IPS-18a (cell line): Measurements from ENCODE around the gene ZNF891.

ENCODE experiments used
- H3K27ac ChIP-seq: one replicate; pipeline ENCODE4 v1.5.1; 2013; ENCODE audit warnings: low read length
- H3K27me3 ChIP-seq: one replicate; pipeline ENCODE4 v1.6.1; 2013; ENCODE audit warnings: mild to moderate bottlenecking, low read length; ENCODE audit not compliant: control insufficient read depth, insufficient read depth
- H3K36me3 ChIP-seq: one replicate; pipeline ENCODE4 v1.6.1; 2013; ENCODE audit warnings: low read depth, low read length; ENCODE audit not compliant: control insufficient read depth
- H3K4me1 ChIP-seq: one replicate; pipeline ENCODE4 v1.6.1; 2013; ENCODE audit warnings: low read depth, low read length; ENCODE audit not compliant: control insufficient read depth
- H3K4me3 ChIP-seq: one replicate; pipeline ENCODE4 v1.5.1; 2013; ENCODE audit warnings: low read length
- H3K9ac ChIP-seq: one replicate; pipeline ENCODE4 v1.6.1; 2013; ENCODE audit warnings: mild to moderate bottlenecking, low read length, moderate library complexity
- H3K9me3 ChIP-seq: one replicate; pipeline ENCODE4 v1.6.1; 2013; ENCODE audit warnings: low read depth, low read length; ENCODE audit not compliant: control insufficient read depth

Gene ZNF891

DNA sequence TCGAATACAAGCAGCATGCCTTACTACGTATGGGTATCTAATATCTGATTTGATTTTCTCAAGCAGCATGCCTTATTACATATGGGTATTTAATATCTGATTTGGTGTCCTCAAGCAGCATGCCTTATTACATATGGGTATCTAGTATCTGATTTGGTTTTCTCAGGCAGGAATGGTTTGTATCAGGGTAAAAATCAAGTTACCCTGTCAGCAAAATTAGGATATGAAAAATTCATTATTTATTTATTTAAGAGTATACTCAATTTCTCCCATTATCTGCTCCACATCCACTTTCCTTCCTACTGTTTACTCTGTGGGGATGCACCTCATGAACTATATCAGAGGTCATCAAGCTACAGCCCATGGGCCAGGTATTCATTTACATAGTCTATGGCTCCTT is 21.9 kb downstream of the ZNF891 start:
- Histone ChIP-seq H3K9me3 (peaks cover 83% of the 10 kb centered on the region), H3K4me3 (no peak overlapping the region), H3K27ac (no peak overlapping the region), H3K4me1 (no peaks in the 10 kb centered on the region), H3K27me3 (no peaks in the 10 kb centered on the region), H3K36me3 (peaks cover 28% of the 10 kb centered on the region), H3K9ac (no peak overlapping the region)

GRCh38 chr12:133107121-133107520 is 23.0 kb downstream of the ZNF891 start:
- Histone ChIP-seq H3K27ac (no peak overlapping the region), H3K4me3 (no peak overlapping the region), H3K9me3 (peaks cover 89% of the 10 kb centered on the region), H3K36me3 (peaks cover 33% of the 10 kb centered on the region), H3K9ac (no peak overlapping the region), H3K4me1 (no peaks in the 10 kb centered on the region), H3K27me3 (no peaks in the 10 kb centered on the region)

GRCh38 chr12:133106253-133106652 is 23.8 kb downstream of the ZNF891 start:
- Histone ChIP-seq H3K4me3 (no peak overlapping the region), H3K36me3 (peaks cover 39% of the 10 kb centered on the region), H3K9me3 (peaks cover 94% of the 10 kb centered on the region)

DNA sequence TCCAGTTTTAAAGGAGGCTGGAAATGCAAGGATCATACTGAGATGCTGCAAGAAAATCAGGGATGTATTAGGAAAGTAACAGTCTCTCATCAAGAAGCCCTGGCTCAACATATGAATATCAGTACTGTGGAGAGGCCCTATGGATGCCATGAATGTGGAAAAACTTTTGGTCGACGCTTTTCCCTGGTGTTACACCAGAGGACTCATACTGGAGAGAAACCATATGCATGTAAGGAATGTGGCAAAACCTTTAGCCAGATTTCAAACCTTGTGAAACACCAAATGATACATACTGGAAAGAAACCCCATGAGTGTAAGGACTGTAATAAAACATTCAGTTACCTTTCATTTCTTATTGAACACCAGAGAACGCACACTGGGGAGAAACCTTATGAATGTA is 24.5 kb downstream of the ZNF891 start:
- Histone ChIP-seq H3K9ac (no peak overlapping the region), H3K4me3 (no peak overlapping the region), H3K4me1 (no peaks in the 10 kb centered on the region), H3K36me3 (peaks cover 44% of the 10 kb centered on the region), H3K27me3 (no peaks in the 10 kb centered on the region), H3K9me3 (peaks cover 94% of the 10 kb centered on the region), H3K27ac (no peak overlapping the region)

More at GRCh38 chr12:133106253-133106652, 23.8 kb downstream of the ZNF891 start:
- Histone ChIP-seq H3K4me1 (no peaks in the 10 kb centered on the region), H3K27ac (no peak overlapping the region), H3K9ac (no peak overlapping the region), H3K27me3 (no peaks in the 10 kb centered on the region)

DNA sequence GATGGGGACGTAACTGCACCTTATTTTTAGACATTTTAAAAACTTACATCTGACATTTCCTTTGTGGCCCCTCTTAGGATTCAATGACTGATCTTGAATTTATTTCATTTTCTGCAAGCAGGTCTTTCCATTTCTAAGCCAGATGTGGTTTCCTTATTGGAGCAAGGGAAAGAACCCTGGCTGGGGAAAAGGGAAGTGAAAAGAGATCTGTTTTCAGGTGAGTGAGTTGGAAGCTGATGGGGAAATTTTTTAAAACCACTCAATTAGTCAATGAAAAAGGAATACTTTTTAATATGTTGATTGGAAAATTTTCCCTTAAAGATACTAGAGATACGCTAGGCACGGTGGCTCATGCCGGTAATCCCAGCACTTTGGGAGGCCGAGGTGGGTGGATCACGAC is 46.7 kb downstream of the ZNF891 start:
- H3K4me3 ChIP-seq, result no peak overlapping the region
- H3K27ac ChIP-seq, result no peak overlapping the region
- peaks cover 56% of the 10 kb centered on the region for H3K9me3 ChIP-seq
- H3K27me3 ChIP-seq, result no peaks in the 10 kb centered on the region
- H3K4me1 ChIP-seq, result no peaks in the 10 kb centered on the region
- H3K9ac ChIP-seq, result no peak overlapping the region
- H3K36me3 ChIP-seq, result peaks cover 32% of the 10 kb centered on the region

GRCh38 chr12:133081159-133081780 is 48.8 kb downstream of the ZNF891 start:
- H3K9me3 ChIP-seq, result peaks cover 66% of the 10 kb centered on the region

GRCh38 chr12:133080368-133081158 is 49.5 kb downstream of the ZNF891 start, which contains the start of gene ZNF140:
Gene ZNF140, plus strand, starts transcription at chr12:133080923. Its CDS starts 398 bp downstream, at chr12:133081321.
- H3K9me3 ChIP-seq, result peaks cover 66% of the 10 kb centered on the region
- H3K4me3 ChIP-seq, result peak within 1 kb of the TSS; percentile 88
- no peaks in the 10 kb centered on the region for H3K4me1 ChIP-seq
- H3K27ac ChIP-seq, result peak within 1 kb of the TSS; percentile 96
- H3K27me3 ChIP-seq, result no peaks in the 10 kb centered on the region
- H3K36me3 ChIP-seq, result peaks cover 21% of the 10 kb centered on the region
- peak within 1 kb of the TSS; percentile 93 for H3K9ac ChIP-seq

More at GRCh38 chr12:133081159-133081780, 48.8 kb downstream of the ZNF891 start:
- Histone ChIP-seq H3K4me3 (peak overlapping the region; percentile 88), H3K36me3 (peaks cover 28% of the 10 kb centered on the region), H3K27me3 (no peaks in the 10 kb centered on the region), H3K27ac (peak overlapping the region; percentile 85), H3K4me1 (no peaks in the 10 kb centered on the region), H3K9ac (peak overlapping the region; percentile 93)

DNA sequence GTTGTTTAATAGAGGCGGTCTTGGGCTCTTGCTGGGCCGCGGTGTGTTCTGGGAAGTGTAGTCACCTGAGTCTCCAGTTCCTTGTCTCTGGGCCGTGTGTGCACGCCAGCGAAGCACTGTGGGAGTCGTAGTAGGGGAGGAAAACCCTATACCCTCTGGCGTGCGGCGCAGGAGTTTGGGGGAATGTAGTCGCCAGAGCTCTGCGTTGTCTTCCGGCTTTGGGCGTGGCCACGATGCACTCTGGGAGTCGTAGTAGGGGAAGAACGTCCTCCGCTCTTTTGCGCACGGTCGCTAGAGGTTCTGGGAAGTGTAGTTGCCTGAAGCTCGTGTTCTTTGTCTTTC is 50.1 kb downstream of the ZNF891 start:
- Histone ChIP-seq H3K9me3 (peaks cover 64% of the 10 kb centered on the region), H3K27ac (peak overlapping the region; percentile 96), H3K9ac (peak overlapping the region; percentile 93), H3K4me3 (peak overlapping the region; percentile 88), H3K4me1 (no peaks in the 10 kb centered on the region), H3K36me3 (peaks cover 15% of the 10 kb centered on the region), H3K27me3 (no peaks in the 10 kb centered on the region)

- Histone ChIP-seq H3K36me3 (no peaks in the 10 kb centered on the region), H3K4me3 (no peak overlapping the region), H3K4me1 (no peaks in the 10 kb centered on the region), H3K27me3 (no peaks in the 10 kb centered on the region), H3K9ac (no peak overlapping the region), H3K27ac (no peak overlapping the region), H3K9me3 (peaks cover 55% of the 10 kb centered on the region)
Measured at GRCh38 chr12:133073836-133074235, 56.2 kb downstream of the ZNF891 start.

DNA sequence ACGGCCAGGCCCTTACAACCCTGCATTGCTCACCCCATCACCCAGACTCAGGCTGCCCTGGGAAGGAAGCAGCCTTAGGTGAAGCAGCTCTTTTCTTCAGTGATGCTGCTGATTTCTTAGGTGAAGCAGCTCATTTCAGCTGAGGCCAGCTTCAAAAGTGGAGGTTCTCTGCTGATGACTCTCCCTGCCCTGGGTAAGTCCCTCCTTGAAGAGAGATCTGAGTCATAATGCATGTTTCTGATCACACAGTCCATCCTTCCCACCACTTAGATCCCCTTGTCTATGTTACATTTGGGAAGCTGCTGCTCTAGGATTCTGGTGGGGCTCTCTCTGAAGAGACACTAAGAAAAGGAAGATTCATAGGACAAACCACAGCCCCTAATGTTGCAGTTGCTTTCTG is 66.5 kb downstream of the ZNF891 start:
- Histone ChIP-seq H3K4me3 (no peak overlapping the region), H3K36me3 (peaks cover 6% of the 10 kb centered on the region), H3K27me3 (no peaks in the 10 kb centered on the region), H3K9ac (no peak overlapping the region), H3K4me1 (no peaks in the 10 kb centered on the region), H3K9me3 (peaks cover 81% of the 10 kb centered on the region), H3K27ac (no peak overlapping the region)

DNA sequence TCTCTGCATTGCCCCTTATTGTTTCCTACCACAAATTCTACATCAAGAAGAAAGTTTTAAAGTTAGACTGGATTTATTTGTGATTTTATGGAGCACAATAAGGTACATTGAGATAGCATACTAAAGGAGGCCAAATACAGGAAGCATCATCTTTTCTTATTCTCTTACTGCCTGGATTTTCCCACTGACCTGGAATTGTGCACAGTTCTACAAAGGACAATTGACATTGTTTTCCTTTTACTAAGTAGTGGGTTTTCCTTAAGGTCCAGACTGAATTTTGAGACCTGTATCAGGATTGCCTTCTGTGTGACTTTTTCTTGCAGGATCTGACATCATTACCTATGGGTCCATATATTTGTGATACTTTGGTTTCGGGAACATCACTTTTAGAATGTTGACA is 68.1 kb downstream of the ZNF891 start:
- Histone ChIP-seq H3K27ac (no peak overlapping the region), H3K9ac (no peak overlapping the region), H3K4me1 (no peaks in the 10 kb centered on the region), H3K4me3 (no peak overlapping the region), H3K9me3 (peaks cover 88% of the 10 kb centered on the region), H3K27me3 (no peaks in the 10 kb centered on the region), H3K36me3 (peaks cover 20% of the 10 kb centered on the region)
